HepG2 (cell line): ENCODE results near the gene PPARA. TPM values are rescaled to one million over a fixed set of nuclear protein-coding genes. Genes with fewer than 3 reads are reported as not detected.

Experiments used
- CENPX ChIP-seq: sonication (generic); formaldehyde crosslinking; IDR thresholded peaks from 2 replicates; pipeline ENCODE4 v1.9.0; 2021; ENCODE audit warnings: mild to moderate bottlenecking, missing genetic modification reagents, moderate library complexity
- ELF4 ChIP-seq: sonication (generic); formaldehyde crosslinking; IDR thresholded peaks from 2 replicates; pipeline ENCODE4 v1.5.0; 2020; ENCODE audit warnings: missing genetic modification reagents, mild to moderate bottlenecking, moderate library complexity, borderline replicate concordance
- POLR2G ChIP-seq: fragments of 200-400 bp; formaldehyde crosslinking; IDR thresholded peaks from 2 replicates; pipeline ENCODE4 v1.6.1; 2018; ENCODE audit warnings: mild to moderate bottlenecking, low read depth, low read length, moderate library complexity
- SALL2 ChIP-seq: sonication (generic); formaldehyde crosslinking; IDR thresholded peaks from 2 replicates; pipeline ENCODE4 v1.8.1; 2023; ENCODE audit warnings: mild to moderate bottlenecking, missing genetic modification reagents, inconsistent platforms
- SMARCE1 ChIP-seq: fragments of 450-650 bp; IDR thresholded peaks from 2 replicates; pipeline ENCODE4 v1.6.1; 2017; ENCODE audit warnings: borderline replicate concordance
- SSRP1 ChIP-seq: IDR thresholded peaks from 2 replicates; pipeline ENCODE4 v1.6.1; 2016; ENCODE audit warnings: control low read depth
- TMF1 ChIP-seq: sonication (generic); formaldehyde crosslinking; IDR thresholded peaks from 2 replicates; pipeline ENCODE4 v1.8.1; 2022; ENCODE audit warnings: low read depth, missing genetic modification reagents
- TSC22D2 ChIP-seq: sonication (generic); formaldehyde crosslinking; IDR thresholded peaks from 2 replicates; pipeline ENCODE4 v1.5.1; 2020; ENCODE audit warnings: missing genetic modification reagents, mild to moderate bottlenecking, borderline replicate concordance
- ZFP41 ChIP-seq: sonication (generic); formaldehyde crosslinking; IDR thresholded peaks from 2 replicates; pipeline ENCODE4 v1.4.0; 2020; ENCODE audit warnings: mild to moderate bottlenecking, missing genetic modification reagents, borderline replicate concordance
- ZNF296 ChIP-seq: sonication (generic); formaldehyde crosslinking; conservative IDR thresholded peaks from 2 replicates; pipeline ENCODE4 v1.5.0; 2020; ENCODE audit warnings: mild to moderate bottlenecking, missing genetic modification reagents
- ZNF605 ChIP-seq: sonication (generic); formaldehyde crosslinking; IDR thresholded peaks from 2 replicates; pipeline ENCODE4 v1.8.0; 2022; ENCODE audit warnings: mild to moderate bottlenecking, missing genetic modification reagents
- ZNF607 ChIP-seq: sonication (generic); formaldehyde crosslinking; IDR thresholded peaks from 2 replicates; pipeline ENCODE4 v1.5.1; 2020; ENCODE audit warnings: missing genetic modification reagents, mild to moderate bottlenecking, borderline replicate concordance
- ZNF768 ChIP-seq: sonication (generic); formaldehyde crosslinking; IDR thresholded peaks from 2 replicates; pipeline ENCODE4 v1.4.0; 2020; ENCODE audit warnings: missing genetic modification reagents
- polyA plus RNA-seq, 8 experiments: library from polyadenylated mRNA; depleted of rRNA in 3 of 8; stranded (reverse) in 7 of 8; unstranded in 1 of 8; fragments of >200 nt; fragmentation: Illumina TruSeq in 4 of 8; extraction: Trizol in 4 of 8; gene quantifications; 2 replicates each; pipeline versions ENCODE4 v1.2.1 to v1.2.3, GENCODE V29; 2011 to 2016; ENCODE audit warnings: low read depth in 4 of 8, missing spikeins in 1 of 8, mixed read lengths in 1 of 8; ENCODE audit not compliant: insufficient read depth in 1 of 8
- total RNA-seq, 5 experiments: library from RNA; depleted of rRNA; stranded (reverse); fragments of >200 nt; fragmentation: Illumina TruSeq; extraction: Trizol; gene quantifications; 2 replicates each; pipeline ENCODE4 v1.2.3, GENCODE V29; 2016; ENCODE audit warnings: low read depth in 1 of 5
- TF ChIP-seq, protein P1 (sequence below): sonication (generic); formaldehyde crosslinking; IDR thresholded peaks from 2 replicates; pipeline ENCODE4 v1.4.0; 2020; ENCODE audit warnings: missing genetic modification reagents
- TF ChIP-seq, protein P2 (sequence below): sonication (generic); formaldehyde crosslinking; IDR thresholded peaks from 2 replicates; pipeline ENCODE4 v1.8.0; 2022; ENCODE audit warnings: missing genetic modification reagents, low read depth, mild to moderate bottlenecking, borderline replicate concordance
- TF ChIP-seq, protein P3 (sequence below): IDR thresholded peaks from 2 replicates; pipeline ENCODE4 v1.6.1; 2016; ENCODE audit warnings: missing compliant biosample characterization, missing genetic modification reagents, borderline replicate concordance
- TF ChIP-seq, protein P4 (sequence below): sonication (generic); formaldehyde crosslinking; IDR thresholded peaks from 2 replicates; pipeline ENCODE4 v1.5.0; 2020; ENCODE audit warnings: mild to moderate bottlenecking, missing genetic modification reagents
- TF ChIP-seq, protein P5 (sequence below): sonication (generic); formaldehyde crosslinking; IDR thresholded peaks from 2 replicates; pipeline ENCODE4 v1.5.0; 2020; ENCODE audit warnings: missing genetic modification reagents, mild to moderate bottlenecking, borderline replicate concordance
- TF ChIP-seq, protein P6 (sequence below): sonication (generic); formaldehyde crosslinking; IDR thresholded peaks from 2 replicates; pipeline ENCODE4 v1.4.0; 2020; ENCODE audit warnings: missing genetic modification reagents
- TF ChIP-seq, protein P7 (sequence below): fragments of 450-650 bp; IDR thresholded peaks from 2 replicates; pipeline ENCODE4 v1.6.1; 2017

The PPARA gene
- total and polyA plus RNA-seq, 2 of the 13 experiments (the other 11 are each of a cell fraction or from before 2014, with no cell fraction given): 18.2 to 24.7 TPM

DNA sequence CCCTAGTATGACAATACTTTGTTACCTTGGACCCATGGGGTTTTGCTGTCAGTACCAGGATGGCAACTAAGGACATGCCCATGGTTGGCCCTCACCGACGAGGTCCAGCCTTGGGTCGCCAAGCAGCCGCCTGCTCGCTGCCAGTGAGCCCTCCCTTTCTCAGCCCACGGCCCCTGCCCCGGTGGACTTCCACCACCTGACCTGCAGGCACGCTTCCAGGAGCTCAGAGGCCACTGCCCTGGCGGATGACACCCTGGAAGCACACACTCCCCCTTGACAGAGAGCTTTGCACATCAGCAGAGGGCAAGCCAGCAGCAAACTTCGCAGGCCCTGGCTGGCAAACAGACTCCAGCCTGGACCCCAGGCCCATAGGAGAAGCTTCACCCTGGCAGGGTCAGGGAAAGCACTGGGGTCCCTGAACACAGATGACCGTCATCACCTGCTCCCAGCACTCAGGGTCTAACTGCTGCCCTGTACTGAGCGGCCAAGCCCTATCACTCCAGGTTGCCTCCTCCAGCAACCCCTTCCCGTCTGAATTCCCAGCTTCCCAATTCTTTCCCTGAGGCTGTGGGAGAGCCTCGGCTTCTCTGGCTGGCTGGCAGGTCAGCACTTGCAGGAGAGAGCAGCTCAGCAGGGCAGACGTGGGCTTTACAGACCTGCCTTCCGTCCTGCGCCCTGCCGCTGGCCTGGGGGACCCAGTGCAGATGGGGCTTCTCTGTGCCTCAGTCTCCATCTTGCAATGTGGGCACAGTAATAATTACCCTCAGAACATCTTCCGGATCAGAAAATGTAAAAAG, 2.7 kb upstream of the PPARA start (continued):
- TF ChIP-seq, protein P1, sequence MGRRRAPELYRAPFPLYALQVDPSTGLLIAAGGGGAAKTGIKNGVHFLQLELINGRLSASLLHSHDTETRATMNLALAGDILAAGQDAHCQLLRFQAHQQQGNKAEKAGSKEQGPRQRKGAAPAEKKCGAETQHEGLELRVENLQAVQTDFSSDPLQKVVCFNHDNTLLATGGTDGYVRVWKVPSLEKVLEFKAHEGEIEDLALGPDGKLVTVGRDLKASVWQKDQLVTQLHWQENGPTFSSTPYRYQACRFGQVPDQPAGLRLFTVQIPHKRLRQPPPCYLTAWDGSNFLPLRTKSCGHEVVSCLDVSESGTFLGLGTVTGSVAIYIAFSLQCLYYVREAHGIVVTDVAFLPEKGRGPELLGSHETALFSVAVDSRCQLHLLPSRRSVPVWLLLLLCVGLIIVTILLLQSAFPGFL (CRISPR knock-in tag): no peak
- TF ChIP-seq, protein P2, sequence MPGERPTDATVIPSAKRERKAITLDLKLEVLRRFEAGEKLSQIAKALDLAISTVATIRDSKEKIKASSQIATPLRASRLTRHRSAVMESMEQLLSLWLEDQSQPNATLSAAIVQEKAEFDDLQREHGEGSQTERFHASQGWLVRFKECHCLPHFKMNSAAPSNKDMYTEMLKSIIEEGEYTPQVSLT (CRISPR knock-in tag): 0 out of 2 replicates have a peak, but pooled peaks have one; percentile 50
- TF ChIP-seq SMARCE1 (no peak), ZNF607 (CRISPR knock-in tag) (peak; percentile 70), POLR2G (no peak), TMF1 (CRISPR knock-in tag) (no peak), SSRP1 (0 out of 2 replicates have a peak, but pooled peaks have one; percentile 25), SALL2 (no peak), TSC22D2 (CRISPR knock-in tag) (no peak), ZNF605 (CRISPR knock-in tag) (peak; percentile 71), ELF4 (no peak; the same call in 1 of the 2 replicates), CENPX (no peak), ZFP41 (CRISPR knock-in tag) (no peak), ZNF296 (no peak), ZNF768 (CRISPR knock-in tag) (no peak)
- TF ChIP-seq, protein P3, sequence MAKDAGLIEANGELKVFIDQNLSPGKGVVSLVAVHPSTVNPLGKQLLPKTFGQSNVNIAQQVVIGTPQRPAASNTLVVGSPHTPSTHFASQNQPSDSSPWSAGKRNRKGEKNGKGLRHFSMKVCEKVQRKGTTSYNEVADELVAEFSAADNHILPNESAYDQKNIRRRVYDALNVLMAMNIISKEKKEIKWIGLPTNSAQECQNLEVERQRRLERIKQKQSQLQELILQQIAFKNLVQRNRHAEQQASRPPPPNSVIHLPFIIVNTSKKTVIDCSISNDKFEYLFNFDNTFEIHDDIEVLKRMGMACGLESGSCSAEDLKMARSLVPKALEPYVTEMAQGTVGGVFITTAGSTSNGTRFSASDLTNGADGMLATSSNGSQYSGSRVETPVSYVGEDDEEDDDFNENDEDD (CRISPR knock-in tag): peak; percentile 50; the same call in 1 of the 2 replicates
- TF ChIP-seq, protein P4, sequence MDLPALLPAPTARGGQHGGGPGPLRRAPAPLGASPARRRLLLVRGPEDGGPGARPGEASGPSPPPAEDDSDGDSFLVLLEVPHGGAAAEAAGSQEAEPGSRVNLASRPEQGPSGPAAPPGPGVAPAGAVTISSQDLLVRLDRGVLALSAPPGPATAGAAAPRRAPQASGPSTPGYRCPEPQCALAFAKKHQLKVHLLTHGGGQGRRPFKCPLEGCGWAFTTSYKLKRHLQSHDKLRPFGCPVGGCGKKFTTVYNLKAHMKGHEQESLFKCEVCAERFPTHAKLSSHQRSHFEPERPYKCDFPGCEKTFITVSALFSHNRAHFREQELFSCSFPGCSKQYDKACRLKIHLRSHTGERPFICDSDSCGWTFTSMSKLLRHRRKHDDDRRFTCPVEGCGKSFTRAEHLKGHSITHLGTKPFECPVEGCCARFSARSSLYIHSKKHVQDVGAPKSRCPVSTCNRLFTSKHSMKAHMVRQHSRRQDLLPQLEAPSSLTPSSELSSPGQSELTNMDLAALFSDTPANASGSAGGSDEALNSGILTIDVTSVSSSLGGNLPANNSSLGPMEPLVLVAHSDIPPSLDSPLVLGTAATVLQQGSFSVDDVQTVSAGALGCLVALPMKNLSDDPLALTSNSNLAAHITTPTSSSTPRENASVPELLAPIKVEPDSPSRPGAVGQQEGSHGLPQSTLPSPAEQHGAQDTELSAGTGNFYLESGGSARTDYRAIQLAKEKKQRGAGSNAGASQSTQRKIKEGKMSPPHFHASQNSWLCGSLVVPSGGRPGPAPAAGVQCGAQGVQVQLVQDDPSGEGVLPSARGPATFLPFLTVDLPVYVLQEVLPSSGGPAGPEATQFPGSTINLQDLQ: no peak
- TF ChIP-seq, protein P5, sequence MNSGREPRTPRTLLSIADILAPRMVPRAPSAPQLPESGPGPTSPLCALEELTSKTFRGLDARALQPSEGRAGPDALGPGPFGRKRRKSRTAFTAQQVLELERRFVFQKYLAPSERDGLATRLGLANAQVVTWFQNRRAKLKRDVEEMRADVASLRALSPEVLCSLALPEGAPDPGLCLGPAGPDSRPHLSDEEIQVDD: peak; percentile 83; the same call in 1 of the 2 replicates
- TF ChIP-seq, protein P6, sequence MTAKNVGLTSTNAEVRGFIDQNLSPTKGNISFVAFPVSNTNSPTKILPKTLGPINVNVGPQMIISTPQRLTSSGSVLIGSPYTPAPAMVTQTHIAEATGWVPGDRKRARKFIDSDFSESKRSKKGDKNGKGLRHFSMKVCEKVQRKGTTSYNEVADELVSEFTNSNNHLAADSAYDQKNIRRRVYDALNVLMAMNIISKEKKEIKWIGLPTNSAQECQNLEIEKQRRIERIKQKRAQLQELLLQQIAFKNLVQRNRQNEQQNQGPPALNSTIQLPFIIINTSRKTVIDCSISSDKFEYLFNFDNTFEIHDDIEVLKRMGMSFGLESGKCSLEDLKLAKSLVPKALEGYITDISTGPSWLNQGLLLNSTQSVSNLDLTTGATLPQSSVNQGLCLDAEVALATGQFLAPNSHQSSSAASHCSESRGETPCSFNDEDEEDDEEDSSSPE (CRISPR knock-in tag): peak; percentile 24; the same call in 1 of the 2 replicates
- TF ChIP-seq, protein P7, sequence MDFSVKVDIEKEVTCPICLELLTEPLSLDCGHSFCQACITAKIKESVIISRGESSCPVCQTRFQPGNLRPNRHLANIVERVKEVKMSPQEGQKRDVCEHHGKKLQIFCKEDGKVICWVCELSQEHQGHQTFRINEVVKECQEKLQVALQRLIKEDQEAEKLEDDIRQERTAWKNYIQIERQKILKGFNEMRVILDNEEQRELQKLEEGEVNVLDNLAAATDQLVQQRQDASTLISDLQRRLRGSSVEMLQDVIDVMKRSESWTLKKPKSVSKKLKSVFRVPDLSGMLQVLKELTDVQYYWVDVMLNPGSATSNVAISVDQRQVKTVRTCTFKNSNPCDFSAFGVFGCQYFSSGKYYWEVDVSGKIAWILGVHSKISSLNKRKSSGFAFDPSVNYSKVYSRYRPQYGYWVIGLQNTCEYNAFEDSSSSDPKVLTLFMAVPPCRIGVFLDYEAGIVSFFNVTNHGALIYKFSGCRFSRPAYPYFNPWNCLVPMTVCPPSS: no peak
